ENCODE measurements around the gene PDILT. TPM values are rescaled to one million over a fixed set of nuclear protein-coding genes. Genes with fewer than 3 reads are reported as not detected.

PDILT gene
- total and polyA plus RNA-seq, 2 experiments from 2014 or later = not detected

- Histone ChIP-seq H2AFZ (no peak overlapping the region), H3K4me3 (no peak overlapping the region), H3K79me2 (replicated peaks; ENCODE audit: insufficient read depth) (no peaks in the 10 kb centered on the region), H3K27ac (ENCODE audit: low read depth) (no peak overlapping the region), H3K9me2 (ENCODE audit: insufficient read depth) (peaks cover 4% of the 10 kb centered on the region), H4K20me1 (replicated peaks; ENCODE audit: insufficient read depth) (no peaks in the 10 kb centered on the region), H3F3A (replicated peaks; ENCODE audit: low read depth) (no peaks in the 10 kb centered on the region), H3K4me1 (ENCODE audit: insufficient read depth) (no peaks in the 10 kb centered on the region), H3K36me3 (ENCODE audit: insufficient read depth) (no peaks in the 10 kb centered on the region), H3K27me3 (ENCODE audit: insufficient read depth) (no peaks in the 10 kb centered on the region), H3K4me2 (no peak overlapping the region)
- H3K4me3 Mint-ChIP-seq = no peak overlapping the region
- H3K4me1 Mint-ChIP-seq = 0 out of 3 replicates have a peak, but pooled peaks cover 2% of the 10 kb centered on the region
- ATAC-seq (no peak), DNase-seq (ENCODE audit: low spot score) (no peak)
- TF ChIP-seq STAT1 (IDR thresholded peaks at IDR 0.05; ENCODE audit: unreplicated experiment) (no peak), REST (IDR thresholded peaks at IDR 0.05; ENCODE audit: unreplicated experiment) (no peak), ZNF114 (CRISPR knock-in tag; IDR thresholded peaks at IDR 0.05) (no peak), CREB1 (CRISPR knock-in tag; IDR thresholded peaks at IDR 0.05; ENCODE audit: low read depth) (no peak), ZNF462 (CRISPR knock-in tag; IDR thresholded peaks at IDR 0.05) (no peak), ETS1 (IDR thresholded peaks at IDR 0.05) (no peak), EZH2phosphoT487 (IDR thresholded peaks at IDR 0.05; ENCODE audit: unreplicated experiment) (no peak), EZH2 (IDR thresholded peaks at IDR 0.05; ENCODE audit: low read depth, unreplicated experiment) (no peak), ZNF331 (CRISPR knock-in tag; IDR thresholded peaks at IDR 0.05; ENCODE audit: low read depth) (no peak), POLR2AphosphoS5 (IDR thresholded peaks at IDR 0.05; ENCODE audit: low read depth) (no peak), JUNB (IDR thresholded peaks at IDR 0.05; ENCODE audit: unreplicated experiment) (no peak), CTCF (conservative IDR thresholded peaks at IDR 0.05; ENCODE audit: low read depth in 2 of 2) (no peak)
- no peaks in the 10 kb centered on the region; the same call in 2 of the 3 replicates for H3K9me3 Mint-ChIP-seq
- H3K36me3 Mint-ChIP-seq (ENCODE audit: low read depth) = no peaks in the 10 kb centered on the region
- no peak overlapping the region for H3K27ac Mint-ChIP-seq
- H3K27me3 Mint-ChIP-seq (ENCODE audit: insufficient read depth, low read depth, poor library complexity) = peaks cover 1% of the 10 kb centered on the region
Observed at GRCh38 chr16:20325005-20325404, 79.5 kb downstream of the PDILT start.
